Neural cell (in vitro differentiated cells): ENCODE measurements around the gene RASSF8. TPM values are rescaled to one million over a fixed set of nuclear protein-coding genes. Genes with fewer than 3 reads are reported as not detected.

Experiments used
- H2AFZ ChIP-seq: fragments of 200-600, 300-800 bp; sonication (generic), shearing (Covaris generic); 2 replicates; pipeline ENCODE4 v1.6.0; 2014; ENCODE audit warnings: low read depth, mild to moderate bottlenecking, antibody characterized with exemption, low read length, moderate library complexity
- H3F3A ChIP-seq: fragments of 200-600 bp; shearing (Covaris generic); 2 replicates; pipeline ENCODE4 v1.6.1; 2016; ENCODE audit warnings: mild to moderate bottlenecking, moderate library complexity, mixed read lengths, antibody characterized with exemption, low read length; ENCODE audit not compliant: insufficient read depth, poor library complexity, severe bottlenecking
- H3K27ac ChIP-seq: fragments of 200-600, 300-800 bp; sonication (generic), shearing (Covaris generic); 2 replicates; pipeline ENCODE4 v1.5.1; 2014; ENCODE audit warnings: mild to moderate bottlenecking, low read length, moderate library complexity
- H3K27me3 ChIP-seq: fragments of 300-800, 200-600 bp; sonication (generic), shearing (Covaris generic); 2 replicates; pipeline ENCODE4 v1.6.0; 2014; ENCODE audit warnings: mild to moderate bottlenecking, low read depth, low read length, moderate library complexity; ENCODE audit not compliant: insufficient read depth
- H3K36me3 ChIP-seq: fragments of 300-800, 200-600 bp; sonication (generic), shearing (Covaris generic); 2 replicates; pipeline ENCODE4 v1.5.1; 2014; ENCODE audit warnings: mild to moderate bottlenecking, antibody characterized with exemption, low read length, moderate library complexity; ENCODE audit not compliant: insufficient read depth
- H3K4me2 ChIP-seq: fragments of 300-800, 200-600 bp; sonication (generic), shearing (Covaris generic); 2 replicates; pipeline ENCODE4 v1.6.0; 2014; ENCODE audit warnings: mild to moderate bottlenecking, low read length
- H3K4me3 ChIP-seq: fragments of 300-800, 200-600 bp; sonication (generic), shearing (Covaris generic); 2 replicates; pipeline ENCODE4 v1.5.1; 2014; ENCODE audit warnings: mild to moderate bottlenecking, low read length, moderate library complexity
- H3K79me2 ChIP-seq: fragments of 200-600 bp; shearing (Covaris generic); replicated peaks from 2 replicates; pipeline ENCODE4 v1.6.0; 2014; ENCODE audit warnings: mild to moderate bottlenecking, low read length, moderate library complexity; ENCODE audit not compliant: insufficient read depth
- H3K9ac ChIP-seq: fragments of 300-800, 200-600 bp; sonication (generic), shearing (Covaris generic); 2 replicates; pipeline ENCODE4 v1.6.1; 2016; ENCODE audit warnings: mild to moderate bottlenecking, low read length, mixed read lengths
- H3K9me2 ChIP-seq: fragments of 200-600 bp; shearing (Covaris generic); 2 replicates; pipeline ENCODE4 v1.6.1; 2016; ENCODE audit warnings: mild to moderate bottlenecking, low read length, mixed read lengths; ENCODE audit not compliant: insufficient read depth
- H3K9me3 ChIP-seq: fragments of 200-600, 300-800 bp; sonication (generic), shearing (Covaris generic); 2 replicates; pipeline ENCODE4 v1.6.1; 2016; ENCODE audit warnings: mild to moderate bottlenecking, mixed run types, low read length, moderate library complexity, mixed read lengths
- H4K20me1 ChIP-seq: fragments of 200-600 bp; shearing (Covaris generic); 2 replicates; pipeline ENCODE4 v1.6.1; 2016; ENCODE audit warnings: mild to moderate bottlenecking, mixed run types; ENCODE audit not compliant: insufficient read depth
- CTCF ChIP-seq: fragments of 450-650 bp; IDR thresholded peaks from 2 replicates; pipeline ENCODE4 v1.5.1; 2014; ENCODE audit warnings: antibody characterized with exemption, mild to moderate bottlenecking, moderate library complexity; ENCODE audit not compliant: poor library complexity, severe bottlenecking
- EP300 ChIP-seq: fragments of 450-650 bp; conservative IDR thresholded peaks from 2 replicates; pipeline ENCODE4 v1.6.1; 2014; ENCODE audit warnings: antibody characterized with exemption, mild to moderate bottlenecking, moderate library complexity; ENCODE audit not compliant: poor library complexity, severe bottlenecking
- EZH2 ChIP-seq: fragments of 200-600, 300-800 bp; shearing (Covaris generic), sonication (generic); IDR thresholded peaks from 2 replicates; pipeline ENCODE4 v1.6.1; 2014; ENCODE audit warnings: antibody characterized with exemption, low read length, borderline replicate concordance, mild to moderate bottlenecking; ENCODE audit not compliant: insufficient read depth, poor library complexity, severe bottlenecking
- MXI1 ChIP-seq: fragments of 450-650 bp; conservative IDR thresholded peaks from 2 replicates; pipeline ENCODE4 v1.6.1; 2014; ENCODE audit warnings: antibody characterized with exemption, mild to moderate bottlenecking; ENCODE audit not compliant: poor library complexity, severe bottlenecking
- POLR2AphosphoS5 ChIP-seq: IDR thresholded peaks from 2 replicates; pipeline ENCODE4 v1.6.1; 2012
- RAD21 ChIP-seq: fragments of 450-650 bp; conservative IDR thresholded peaks from 2 replicates; pipeline ENCODE4 v1.6.1; 2014; ENCODE audit warnings: antibody characterized with exemption, mild to moderate bottlenecking, moderate library complexity
- REST ChIP-seq: IDR thresholded peaks from 2 replicates; pipeline ENCODE4 v1.6.1; 2012; ENCODE audit warnings: borderline replicate concordance
- SMC3 ChIP-seq: fragments of 450-650 bp; conservative IDR thresholded peaks from 2 replicates; pipeline ENCODE4 v1.6.1; 2014; ENCODE audit warnings: antibody characterized with exemption, mild to moderate bottlenecking, moderate library complexity; ENCODE audit not compliant: poor library complexity
- TAF1 ChIP-seq: IDR thresholded peaks from 2 replicates; pipeline ENCODE4 v1.6.1; 2012; ENCODE audit warnings: low read depth
- polyA plus RNA-seq: library from polyadenylated mRNA; depleted of rRNA; stranded (reverse); fragments of >200 nt; gene quantifications from 2 replicates; pipeline ENCODE4 v1.2.3, GENCODE V29; 2014

RASSF8 gene
- polyA plus RNA-seq, 1 donor from 2014 or later = 11.4 TPM

- Histone ChIP-seq H3K36me3 (no peaks in the 10 kb centered on the region), H3K4me2 (no peak overlapping the region), H3K9me2 (no peaks in the 10 kb centered on the region), H3K27me3 (no peaks in the 10 kb centered on the region), H3K4me3 (no peak overlapping the region), H3F3A (no peaks in the 10 kb centered on the region), H3K27ac (no peak overlapping the region), H3K79me2 (no peaks in the 10 kb centered on the region), H4K20me1 (no peaks in the 10 kb centered on the region), H2AFZ (no peak overlapping the region), H3K9me3 (no peaks in the 10 kb centered on the region), H3K9ac (no peak overlapping the region)
- TF ChIP-seq POLR2AphosphoS5 = no peak
- no peak for TF ChIP-seq SMC3
- TF ChIP-seq RAD21 = no peak
- no peak for TF ChIP-seq TAF1
- TF ChIP-seq EP300 = no peak
- TF ChIP-seq CTCF = no peak
- TF ChIP-seq EZH2 = no peak
- no peak for TF ChIP-seq REST
- no peak for TF ChIP-seq MXI1
Measured at GRCh38 chr12:26068503-26068902, 110.0 kb downstream of the RASSF8 start.

- Histone ChIP-seq H2AFZ (no peak overlapping the region), H3K27me3 (no peaks in the 10 kb centered on the region), H4K20me1 (no peaks in the 10 kb centered on the region), H3K4me3 (no peak overlapping the region), H3K4me2 (no peak overlapping the region), H3K36me3 (no peaks in the 10 kb centered on the region), H3F3A (no peaks in the 10 kb centered on the region), H3K9ac (no peak overlapping the region), H3K79me2 (no peaks in the 10 kb centered on the region), H3K27ac (no peak overlapping the region), H3K9me3 (no peaks in the 10 kb centered on the region), H3K9me2 (no peaks in the 10 kb centered on the region)
- no peak for TF ChIP-seq RAD21
- no peak for TF ChIP-seq POLR2AphosphoS5
- TF ChIP-seq MXI1 = no peak
- TF ChIP-seq SMC3 = no peak
- TF ChIP-seq REST = no peak
- no peak for TF ChIP-seq CTCF
- no peak for TF ChIP-seq EP300
- TF ChIP-seq EZH2 = no peak
- no peak for TF ChIP-seq TAF1
Measured at GRCh38 chr12:26069796-26070195, 111.3 kb downstream of the RASSF8 start.
